ENCODE results near the gene TTN. TPM values are rescaled to one million over a fixed set of nuclear protein-coding genes. Genes with fewer than 3 reads are reported as not detected.

TTN gene
- total and polyA plus RNA-seq, 10 of the 15 experiments (the other 5 are each of a cell fraction or from before 2014, with no cell fraction given), result 0.15 to 9.0 (median 1.8) TPM

GRCh38 chr2:178635897-178636296 is 171.3 kb downstream of the TTN start:
- no peaks in the 10 kb centered on the region for H3K4me1 ChIP-seq (ENCODE audit: control insufficient read depth, insufficient read depth, low read length)
- H3K9ac ChIP-seq (ENCODE audit: control insufficient read depth, insufficient read depth, low read length), result no peak overlapping the region
- FAIRE-seq (no peak), DNase-seq (ENCODE audit: low read depth, low spot score) (no peak), ATAC-seq (no peak)
- H3K79me2 ChIP-seq (ENCODE audit: control insufficient read depth, insufficient read depth, low read length), result no peaks in the 10 kb centered on the region
- BruUV-seq (replicated peaks), result no TSS peak
- no peaks in the 10 kb centered on the region for H3K27me3 ChIP-seq (replicated peaks in 1 of 2; ENCODE audit: control insufficient read depth in 2 of 2, insufficient read depth in 2 of 2, low read length in 1 of 2)
- H3K27ac ChIP-seq (ENCODE audit: control insufficient read depth, insufficient read depth), result no peak overlapping the region
- no peaks in the 10 kb centered on the region; a peak in 1 of 4 replicates for H3K36me3 ChIP-seq (ENCODE audit: control insufficient read depth in 2 of 2, insufficient read depth in 2 of 2, low read length in 1 of 2)
- no peak overlapping the region for H2AFZ ChIP-seq (ENCODE audit: control insufficient read depth, low read depth, low read length)
- RAD21 ChIA-PET (ENCODE audit: unreplicated experiment), result no interaction called here
- SMC1A ChIA-PET (ENCODE audit: uncharacterized antibody, unreplicated experiment), result interaction anchor here (0.5 kb wide), 1 partner anchor 119 kb away, joined by 4 read pairs; no protein-coding TSS in a partner anchor
- in situ Hi-C loops (cut with MboI), result no loop called here
- 91% methylated on average over 11 of the region's 11 CpGs for WGBS (ENCODE audit: insufficient coverage, insufficient replicate concordance, low lambda C conversion rate, missing lambda C conversion rate)
- H3K4me3 ChIP-seq, result no peak overlapping the region
- H4K20me1 ChIP-seq (ENCODE audit: control insufficient read depth, insufficient read depth), result no peaks in the 10 kb centered on the region
- CTCF ChIA-PET, result no interaction called here
- POLR2A ChIA-PET, result no interaction called here
- H3K4me2 ChIP-seq (ENCODE audit: control insufficient read depth, insufficient read depth), result no peak overlapping the region
- no peaks in the 10 kb centered on the region for H3K9me3 ChIP-seq (replicated peaks; ENCODE audit: control insufficient read depth, insufficient read depth, low read length)
- TF ChIP-seq EED (IDR thresholded peaks at IDR 0.05; ENCODE audit: low read depth), result no peak
- no peak for TF ChIP-seq SIX5 (IDR thresholded peaks at IDR 0.05; ENCODE audit: low read depth, low read length, severe bottlenecking)
- TF ChIP-seq PRDM15 (CRISPR knock-in tag; IDR thresholded peaks at IDR 0.05), result no peak
- no peak for TF ChIP-seq SIN3A (IDR thresholded peaks at IDR 0.05; ENCODE audit: low read depth, low read length)
- intact Hi-C loops (cut with micrococcal nuclease; ENCODE audit: unreplicated experiment), result no loop called here

Data from GM12878 (cell line).